WERI-Rb-1 (cell line): ENCODE results near the gene IGF1R.

Experiments used
- DNase-seq: peaks from one replicate; pipeline ENCODE4 v3.0.0-alpha.2; 2020
- H3K27ac ChIP-seq: fragments of 250-450 bp; sonication (Bioruptor Pico); 2 replicates; pipeline ENCODE4 v1.5.1; 2020; ENCODE audit warnings: mild to moderate bottlenecking, moderate library complexity
- H3K27me3 ChIP-seq: fragments of 250-450 bp; sonication (Bioruptor Pico); 2 replicates; pipeline ENCODE4 v1.5.1; 2021; ENCODE audit warnings: mild to moderate bottlenecking, low read depth, moderate library complexity; ENCODE audit not compliant: insufficient read depth, severe bottlenecking
- H3K36me3 ChIP-seq: fragments of 250-450 bp; sonication (Bioruptor Pico); 2 replicates; pipeline ENCODE4 v1.5.1; 2020; ENCODE audit warnings: mild to moderate bottlenecking, moderate library complexity
- H3K4me3 ChIP-seq: 2 replicates; pipeline ENCODE4 v1.5.1; 2011; ENCODE audit warnings: low read depth, mild to moderate bottlenecking, control low read depth, low read length
- H3K9me3 ChIP-seq: fragments of 250-450 bp; sonication (Bioruptor Pico); 2 replicates; pipeline ENCODE4 v1.5.1; 2021; ENCODE audit warnings: mild to moderate bottlenecking, moderate library complexity; ENCODE audit not compliant: severe bottlenecking
- TF ChIP-seq, protein P1 (sequence below): IDR thresholded peaks from 2 replicates; pipeline ENCODE4 v1.5.1; 2011; ENCODE audit warnings: low read depth, mild to moderate bottlenecking, control low read depth, inconsistent platforms, low read length

IGF1R gene

DNA sequence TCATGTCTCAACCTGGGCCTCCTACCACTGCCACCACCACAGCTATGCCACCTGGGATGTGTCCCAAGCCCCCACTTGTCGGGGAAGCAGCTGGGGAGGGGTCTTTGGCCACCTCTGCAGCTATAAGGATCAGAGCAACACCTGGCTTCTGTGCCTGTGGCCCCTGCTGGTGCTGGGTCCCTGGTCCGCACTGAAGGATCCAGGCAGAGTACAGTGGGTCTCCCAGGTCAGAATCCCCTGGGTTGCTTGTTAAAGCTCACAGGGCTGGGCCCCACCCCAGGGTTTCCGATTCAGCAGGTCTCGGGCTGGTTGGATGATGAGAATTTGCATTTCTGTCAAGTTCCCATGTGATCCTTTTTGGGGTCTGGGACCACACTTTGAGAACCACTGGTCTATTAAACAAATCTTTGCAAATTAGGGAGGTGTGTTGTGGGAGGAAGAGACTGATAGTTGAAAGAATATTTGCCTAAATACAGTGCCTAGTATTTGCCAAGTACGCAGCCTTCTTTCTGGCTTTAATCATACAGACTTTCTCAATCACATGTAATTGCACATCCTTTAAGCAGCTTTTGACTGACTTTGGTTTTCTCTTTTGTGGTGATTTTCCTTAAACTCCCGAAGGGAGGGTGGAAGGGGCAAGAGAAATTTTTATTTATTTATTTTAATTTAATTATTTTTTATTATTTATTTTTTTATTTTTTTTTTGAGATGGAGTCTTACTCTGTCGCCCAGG, 127.3 kb downstream of the IGF1R start:
- no peak overlapping the region for H3K4me3 ChIP-seq
- no peaks in the 10 kb centered on the region for H3K9me3 ChIP-seq
- no peaks in the 10 kb centered on the region for H3K27me3 ChIP-seq
- DNase-seq, result no peak
- no peak overlapping the region for H3K27ac ChIP-seq
- H3K36me3 ChIP-seq, result no peaks in the 10 kb centered on the region
- TF ChIP-seq, protein P1, sequence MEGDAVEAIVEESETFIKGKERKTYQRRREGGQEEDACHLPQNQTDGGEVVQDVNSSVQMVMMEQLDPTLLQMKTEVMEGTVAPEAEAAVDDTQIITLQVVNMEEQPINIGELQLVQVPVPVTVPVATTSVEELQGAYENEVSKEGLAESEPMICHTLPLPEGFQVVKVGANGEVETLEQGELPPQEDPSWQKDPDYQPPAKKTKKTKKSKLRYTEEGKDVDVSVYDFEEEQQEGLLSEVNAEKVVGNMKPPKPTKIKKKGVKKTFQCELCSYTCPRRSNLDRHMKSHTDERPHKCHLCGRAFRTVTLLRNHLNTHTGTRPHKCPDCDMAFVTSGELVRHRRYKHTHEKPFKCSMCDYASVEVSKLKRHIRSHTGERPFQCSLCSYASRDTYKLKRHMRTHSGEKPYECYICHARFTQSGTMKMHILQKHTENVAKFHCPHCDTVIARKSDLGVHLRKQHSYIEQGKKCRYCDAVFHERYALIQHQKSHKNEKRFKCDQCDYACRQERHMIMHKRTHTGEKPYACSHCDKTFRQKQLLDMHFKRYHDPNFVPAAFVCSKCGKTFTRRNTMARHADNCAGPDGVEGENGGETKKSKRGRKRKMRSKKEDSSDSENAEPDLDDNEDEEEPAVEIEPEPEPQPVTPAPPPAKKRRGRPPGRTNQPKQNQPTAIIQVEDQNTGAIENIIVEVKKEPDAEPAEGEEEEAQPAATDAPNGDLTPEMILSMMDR, result no peak

DNA sequence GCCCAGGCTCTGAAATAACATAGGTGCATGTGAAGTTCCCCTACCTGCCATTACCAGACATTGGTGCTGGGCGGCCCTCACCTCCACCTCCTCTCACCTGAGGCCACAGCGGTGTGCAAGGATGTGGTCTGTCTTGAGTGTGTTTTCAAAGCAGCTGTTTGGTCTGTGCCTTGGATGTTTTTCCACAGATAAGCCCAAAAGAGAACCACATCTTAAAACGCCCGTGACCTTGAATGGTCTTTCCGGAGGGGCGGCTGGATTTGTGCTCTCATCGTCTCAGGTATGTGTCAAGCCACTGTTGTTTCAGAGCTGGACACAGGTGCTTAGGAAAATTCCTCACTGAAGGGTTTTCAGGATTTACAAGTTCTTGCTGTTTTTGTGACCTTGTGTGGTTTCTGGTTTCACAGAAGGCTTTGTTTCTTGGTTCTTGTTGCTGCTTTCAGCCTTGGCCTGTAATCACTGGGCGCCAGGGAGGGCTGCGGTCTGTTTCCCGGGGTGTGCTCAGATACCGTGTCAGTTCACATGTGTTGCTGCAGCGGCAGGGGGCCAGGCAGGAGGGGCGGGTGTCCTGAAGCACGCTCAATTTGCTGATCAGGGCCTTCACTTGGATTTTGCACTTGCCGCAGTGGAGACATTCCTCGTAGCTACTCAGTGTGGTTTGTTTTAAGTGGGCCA, 128.4 kb downstream of the IGF1R start:
- no peak overlapping the region for H3K4me3 ChIP-seq
- peak; percentile 64 for DNase-seq
- no peaks in the 10 kb centered on the region for H3K9me3 ChIP-seq
- no peaks in the 10 kb centered on the region for H3K36me3 ChIP-seq
- H3K27me3 ChIP-seq, result no peaks in the 10 kb centered on the region
- peak overlapping the region; percentile 39 for H3K27ac ChIP-seq
- TF ChIP-seq, protein P1, result no peak

DNA sequence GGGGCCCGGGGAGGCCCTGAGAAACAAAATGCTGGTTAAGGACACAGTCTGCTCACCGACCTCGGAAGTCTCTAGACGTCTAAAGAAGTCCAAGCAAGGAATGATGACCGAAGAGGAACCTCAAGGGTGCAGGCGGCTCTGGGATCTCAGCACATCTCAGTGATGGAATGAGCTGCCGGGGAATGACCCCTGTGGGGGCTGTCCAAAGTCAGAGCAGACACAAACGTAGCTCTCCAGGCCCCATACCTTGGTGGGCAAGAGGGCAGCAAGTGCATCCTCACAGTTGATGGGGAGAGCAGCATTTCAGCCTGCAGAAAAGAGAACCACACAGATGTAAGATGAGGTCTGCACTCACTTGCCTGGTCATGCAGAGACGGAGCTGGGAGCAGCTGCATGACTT, 129.1 kb downstream of the IGF1R start:
- TF ChIP-seq, protein P1, result no peak

DNA sequence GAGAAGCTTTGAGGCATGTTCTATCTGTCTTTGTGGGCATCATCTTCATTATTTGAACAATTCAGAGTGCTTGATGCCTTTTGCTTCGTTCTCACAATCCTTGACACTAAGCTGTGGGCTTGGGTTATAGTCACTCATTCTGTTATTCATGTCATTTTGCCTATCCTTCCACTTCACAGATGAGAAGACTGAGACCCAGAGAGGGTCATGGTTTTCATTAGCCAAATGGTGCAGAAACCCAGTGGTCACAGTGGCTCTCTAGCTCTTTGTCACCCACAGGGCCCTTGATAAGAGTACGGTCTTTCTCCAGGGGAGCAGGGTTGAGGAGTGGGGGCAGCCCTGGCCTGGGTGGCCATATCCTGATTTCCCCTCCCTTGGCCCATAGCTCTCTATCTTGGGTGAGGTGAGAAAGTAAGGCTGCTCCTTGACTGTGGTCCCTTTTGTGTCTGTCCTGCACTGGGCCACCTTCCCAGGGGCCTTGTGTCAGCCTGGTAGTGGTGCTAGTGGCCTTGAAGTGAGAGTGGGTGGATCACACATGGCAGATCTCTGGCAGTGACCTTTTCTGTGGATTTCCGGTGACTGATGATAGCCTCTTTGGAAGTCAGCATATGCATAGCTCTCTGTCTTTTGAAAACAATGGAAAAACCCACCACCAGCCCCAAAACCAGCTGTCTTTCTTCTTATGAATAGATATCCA, 130.1 kb downstream of the IGF1R start:
- Histone ChIP-seq H3K36me3 (no peaks in the 10 kb centered on the region), H3K4me3 (no peak overlapping the region), H3K9me3 (no peaks in the 10 kb centered on the region), H3K27ac (no peak overlapping the region), H3K27me3 (no peaks in the 10 kb centered on the region)
- TF ChIP-seq, protein P1, result no peak
- no peak for DNase-seq

More for the DNA sequence above, 129.1 kb downstream of the IGF1R start:
- H3K4me3 ChIP-seq, result no peak overlapping the region
- no peaks in the 10 kb centered on the region for H3K9me3 ChIP-seq
- H3K36me3 ChIP-seq, result no peaks in the 10 kb centered on the region
- H3K27ac ChIP-seq, result peak overlapping the region; percentile 39; the same call in 1 of the 2 replicates
- H3K27me3 ChIP-seq, result no peaks in the 10 kb centered on the region
- no peak for DNase-seq

DNA sequence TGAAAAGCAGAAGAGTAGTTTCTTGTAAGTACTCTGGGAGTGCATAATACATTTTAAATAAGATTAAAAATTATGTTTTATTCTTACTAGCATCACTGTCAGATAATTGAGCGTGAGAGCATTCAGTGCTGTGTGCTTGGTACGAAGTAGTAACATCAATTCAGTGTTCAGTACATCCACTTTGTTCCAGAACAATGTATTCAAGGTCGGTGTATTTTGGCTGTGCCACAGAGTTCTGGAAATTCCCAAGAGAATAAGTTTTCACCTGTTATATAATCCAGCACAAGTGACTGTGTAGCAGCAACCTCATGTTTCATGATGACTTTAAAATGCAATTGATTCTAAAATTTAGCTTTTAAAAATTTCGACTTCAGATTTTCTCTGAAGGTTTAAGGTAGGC, 130.6 kb downstream of the IGF1R start:
- no peaks in the 10 kb centered on the region for H3K9me3 ChIP-seq
- no peak overlapping the region for H3K27ac ChIP-seq
- H3K27me3 ChIP-seq, result no peaks in the 10 kb centered on the region
- TF ChIP-seq, protein P1, result no peak
- H3K4me3 ChIP-seq, result no peak overlapping the region
- H3K36me3 ChIP-seq, result no peaks in the 10 kb centered on the region
- no peak for DNase-seq
